K562 (cell line): ENCODE measurements around the gene RAD54L. TPM values are rescaled to one million over a fixed set of nuclear protein-coding genes. Genes with fewer than 3 reads are reported as not detected.

Experiments used
- CREB3L1 ChIP-seq: fragments of 450-650 bp; IDR thresholded peaks from 2 replicates; pipeline ENCODE4 v1.6.1; 2014; ENCODE audit warnings: low read depth, mild to moderate bottlenecking, moderate library complexity, borderline replicate concordance
- GABPA ChIP-seq: fragments of 200-800 bp; sonication (Bioruptor generic); conservative IDR thresholded peaks from 2 replicates; pipeline ENCODE4 v1.6.1; 2016; ENCODE audit warnings: low read depth, missing genetic modification characterization, missing compliant biosample characterization
- HCFC1 ChIP-seq: IDR thresholded peaks from 2 replicates; pipeline ENCODE4 v1.6.1; 2012; ENCODE audit warnings: low read depth, low read length, improper control_type of control experiment
- HNRNPL ChIP-seq: fragments of 200-400 bp; formaldehyde crosslinking; IDR thresholded peaks from 2 replicates; pipeline ENCODE4 v1.6.1; 2017; ENCODE audit warnings: low read depth, mild to moderate bottlenecking, low read length
- KAT8 ChIP-seq: fragments of 450-650 bp; IDR thresholded peaks from 2 replicates; pipeline ENCODE4 v1.6.1; 2016; ENCODE audit warnings: low read depth, mild to moderate bottlenecking
- KLF16 ChIP-seq: IDR thresholded peaks from 2 replicates; pipeline ENCODE4 v1.6.1; 2016; ENCODE audit warnings: antibody characterized with exemption
- MAFG ChIP-seq: fragments of 450-650 bp; conservative IDR thresholded peaks from 2 replicates; pipeline ENCODE4 v1.6.1; 2016; ENCODE audit warnings: missing genetic modification characterization, missing compliant biosample characterization
- PCBP1 ChIP-seq: fragments of 200-400 bp; formaldehyde crosslinking; IDR thresholded peaks from 2 replicates; pipeline ENCODE4 v1.6.1; 2018; ENCODE audit warnings: mild to moderate bottlenecking, low read depth, low read length; ENCODE audit not compliant: poor library complexity, severe bottlenecking
- RBM17 ChIP-seq: fragments of 200-400 bp; formaldehyde crosslinking; IDR thresholded peaks from 2 replicates; pipeline ENCODE4 v1.6.1; 2017; ENCODE audit warnings: low read depth, mild to moderate bottlenecking, low read length, borderline replicate concordance
- SLC30A9 ChIP-seq: fragments of 250-450 bp; sonication (Bioruptor Pico); IDR thresholded peaks from 2 replicates; pipeline ENCODE4 v1.8.0; 2022; ENCODE audit warnings: mild to moderate bottlenecking, moderate library complexity
- STAG1 ChIP-seq: sonication (generic); formaldehyde crosslinking; IDR thresholded peaks from 2 replicates; pipeline ENCODE4 v1.5.0; 2020; ENCODE audit warnings: missing genetic modification reagents, borderline replicate concordance
- ZNF165 ChIP-seq: fragments of 250-450 bp; sonication (Bioruptor Pico); IDR thresholded peaks from 2 replicates; pipeline ENCODE4 v1.4.0; 2020; ENCODE audit warnings: borderline replicate concordance
- ZNF311 ChIP-seq: fragments of 250-450 bp; sonication (Bioruptor Pico); IDR thresholded peaks from 2 replicates; pipeline ENCODE4 v1.4.0; 2020; ENCODE audit warnings: mild to moderate bottlenecking, moderate library complexity
- ZNF584 ChIP-seq: fragments of 200-800 bp; sonication (Bioruptor generic); IDR thresholded peaks from 2 replicates; pipeline ENCODE4 v1.6.1; 2016; ENCODE audit warnings: low read depth, mild to moderate bottlenecking, missing genetic modification characterization, missing compliant biosample characterization
- ZNF644 ChIP-seq: fragments of 200-800 bp; sonication (Bioruptor generic); IDR thresholded peaks from 2 replicates; pipeline ENCODE4 v1.6.1; 2016; ENCODE audit warnings: low read depth, missing genetic modification characterization, missing compliant biosample characterization
- polyA plus RNA-seq, 8 experiments: library from polyadenylated mRNA; depleted of rRNA in 4 of 8; stranded (reverse) in 5 of 8; unstranded in 3 of 8; fragments of >200 nt; fragmentation: Nextera tagmentation in 2 of 8; fragmentation: Illumina TruSeq in 1 of 8; extraction: Ambion mirVana in 2 of 8; extraction: Trizol in 1 of 8; gene quantifications; 2 replicates each; pipeline versions ENCODE4 v1.2.1 to v1.2.3, GENCODE V29; 2011 to 2014; ENCODE audit warnings: inconsistent platforms in 1 of 8, missing spikeins in 1 of 8
- total RNA-seq, 7 experiments: library from RNA; depleted of rRNA in 6 of 7; stranded (reverse); fragments of >200 nt in 6 of 7; fragmentation: Illumina TruSeq in 2 of 7; extraction: Trizol in 2 of 7; gene quantifications; 2 replicates each; pipeline versions ENCODE4 v1.2.1 to v1.2.3, GENCODE V29; 2011 to 2021; ENCODE audit warnings: low replicate concordance in 1 of 7
- TF ChIP-seq, protein P1 (sequence below), 2 experiments: fragments of 450-650 bp in 1 of 2; IDR thresholded peaks; 2 replicates each; pipeline ENCODE4 v1.6.1; 2011 to 2017; ENCODE audit warnings: low read depth in 2 of 2, antibody characterized with exemption in 1 of 2, borderline replicate concordance in 1 of 2, low read length in 1 of 2, mild to moderate bottlenecking in 1 of 2, mixed read lengths in 1 of 2; ENCODE audit not compliant: control insufficient read depth in 1 of 2
- TF ChIP-seq, protein P2 (sequence below), 3 experiments: fragments of 200-800 bp in 1 of 3; fragments of 250-450 bp in 1 of 3; fragments of 450-650 bp in 1 of 3; sonication (Bioruptor Pico) in 1 of 3; sonication (Bioruptor generic) in 1 of 3; formaldehyde crosslinking in 1 of 3; IDR thresholded peaks; 2 replicates each; pipeline versions ENCODE4 v1.6.1 to v1.8.0; 2016 to 2022; ENCODE audit warnings: mild to moderate bottlenecking in 2 of 3, missing genetic modification characterization in 2 of 3, missing compliant biosample characterization in 1 of 3, moderate library complexity in 1 of 3

RAD54L gene
- total and polyA plus RNA-seq, 9 of the 15 experiments (the other 6 are each of a cell fraction or from before 2014, with no cell fraction given) = 17.9 to 92.3 (median 37.5) TPM

DNA sequence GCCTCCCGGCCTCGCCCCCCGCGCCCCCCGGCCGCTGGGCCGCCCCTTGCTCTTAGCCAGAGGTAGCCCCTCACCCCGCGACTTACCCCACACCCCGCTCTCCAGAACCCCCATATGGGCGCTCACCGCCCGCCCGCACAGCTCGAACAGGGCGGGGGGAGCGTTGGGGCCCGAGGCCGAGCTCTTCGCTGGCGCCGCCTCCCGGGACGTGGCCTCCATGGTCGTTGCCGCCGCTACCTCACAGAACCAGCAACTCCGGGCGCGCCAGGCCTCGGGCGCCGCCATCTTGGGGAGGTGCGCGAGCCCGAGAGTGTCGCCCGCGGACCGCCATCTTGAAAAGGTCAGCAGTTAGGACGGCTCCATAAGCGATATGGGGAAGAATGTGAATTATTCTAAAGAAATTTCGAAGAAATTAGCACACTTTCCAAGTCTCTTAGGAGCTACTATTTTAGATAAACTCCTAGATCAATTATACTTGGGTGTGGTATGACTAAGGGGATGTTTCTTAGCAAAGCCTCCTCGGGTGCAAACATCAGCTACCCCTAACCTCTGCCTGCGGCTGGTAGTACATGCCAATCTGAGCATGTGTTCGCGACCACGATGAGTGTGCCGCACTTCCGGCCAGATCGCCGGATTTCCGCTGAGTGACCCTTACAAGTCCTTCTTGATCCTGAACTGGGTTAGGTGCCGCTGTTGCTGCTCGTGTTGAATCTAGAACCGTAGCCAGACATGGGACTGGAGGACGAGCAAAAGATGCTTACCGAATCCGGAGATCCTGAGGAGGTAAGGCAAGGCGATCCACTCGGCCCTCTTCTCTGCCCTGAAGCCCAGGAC is 55.7 kb downstream of the RAD54L start, which contains the start of the genes LRRC41 and UQCRH (continued):
- TF ChIP-seq, protein P1, sequence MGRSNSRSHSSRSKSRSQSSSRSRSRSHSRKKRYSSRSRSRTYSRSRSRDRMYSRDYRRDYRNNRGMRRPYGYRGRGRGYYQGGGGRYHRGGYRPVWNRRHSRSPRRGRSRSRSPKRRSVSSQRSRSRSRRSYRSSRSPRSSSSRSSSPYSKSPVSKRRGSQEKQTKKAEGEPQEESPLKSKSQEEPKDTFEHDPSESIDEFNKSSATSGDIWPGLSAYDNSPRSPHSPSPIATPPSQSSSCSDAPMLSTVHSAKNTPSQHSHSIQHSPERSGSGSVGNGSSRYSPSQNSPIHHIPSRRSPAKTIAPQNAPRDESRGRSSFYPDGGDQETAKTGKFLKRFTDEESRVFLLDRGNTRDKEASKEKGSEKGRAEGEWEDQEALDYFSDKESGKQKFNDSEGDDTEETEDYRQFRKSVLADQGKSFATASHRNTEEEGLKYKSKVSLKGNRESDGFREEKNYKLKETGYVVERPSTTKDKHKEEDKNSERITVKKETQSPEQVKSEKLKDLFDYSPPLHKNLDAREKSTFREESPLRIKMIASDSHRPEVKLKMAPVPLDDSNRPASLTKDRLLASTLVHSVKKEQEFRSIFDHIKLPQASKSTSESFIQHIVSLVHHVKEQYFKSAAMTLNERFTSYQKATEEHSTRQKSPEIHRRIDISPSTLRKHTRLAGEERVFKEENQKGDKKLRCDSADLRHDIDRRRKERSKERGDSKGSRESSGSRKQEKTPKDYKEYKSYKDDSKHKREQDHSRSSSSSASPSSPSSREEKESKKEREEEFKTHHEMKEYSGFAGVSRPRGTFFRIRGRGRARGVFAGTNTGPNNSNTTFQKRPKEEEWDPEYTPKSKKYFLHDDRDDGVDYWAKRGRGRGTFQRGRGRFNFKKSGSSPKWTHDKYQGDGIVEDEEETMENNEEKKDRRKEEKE (IDR thresholded peaks at IDR 0.05; ENCODE audit: borderline replicate concordance in 1 of 2, control insufficient read depth in 1 of 2, low read depth in 2 of 2, low read length in 1 of 2) = peak in 1 of 2 experiments; percentile 98; a peak in 2 of 4 replicates
- TF ChIP-seq, protein P2, sequence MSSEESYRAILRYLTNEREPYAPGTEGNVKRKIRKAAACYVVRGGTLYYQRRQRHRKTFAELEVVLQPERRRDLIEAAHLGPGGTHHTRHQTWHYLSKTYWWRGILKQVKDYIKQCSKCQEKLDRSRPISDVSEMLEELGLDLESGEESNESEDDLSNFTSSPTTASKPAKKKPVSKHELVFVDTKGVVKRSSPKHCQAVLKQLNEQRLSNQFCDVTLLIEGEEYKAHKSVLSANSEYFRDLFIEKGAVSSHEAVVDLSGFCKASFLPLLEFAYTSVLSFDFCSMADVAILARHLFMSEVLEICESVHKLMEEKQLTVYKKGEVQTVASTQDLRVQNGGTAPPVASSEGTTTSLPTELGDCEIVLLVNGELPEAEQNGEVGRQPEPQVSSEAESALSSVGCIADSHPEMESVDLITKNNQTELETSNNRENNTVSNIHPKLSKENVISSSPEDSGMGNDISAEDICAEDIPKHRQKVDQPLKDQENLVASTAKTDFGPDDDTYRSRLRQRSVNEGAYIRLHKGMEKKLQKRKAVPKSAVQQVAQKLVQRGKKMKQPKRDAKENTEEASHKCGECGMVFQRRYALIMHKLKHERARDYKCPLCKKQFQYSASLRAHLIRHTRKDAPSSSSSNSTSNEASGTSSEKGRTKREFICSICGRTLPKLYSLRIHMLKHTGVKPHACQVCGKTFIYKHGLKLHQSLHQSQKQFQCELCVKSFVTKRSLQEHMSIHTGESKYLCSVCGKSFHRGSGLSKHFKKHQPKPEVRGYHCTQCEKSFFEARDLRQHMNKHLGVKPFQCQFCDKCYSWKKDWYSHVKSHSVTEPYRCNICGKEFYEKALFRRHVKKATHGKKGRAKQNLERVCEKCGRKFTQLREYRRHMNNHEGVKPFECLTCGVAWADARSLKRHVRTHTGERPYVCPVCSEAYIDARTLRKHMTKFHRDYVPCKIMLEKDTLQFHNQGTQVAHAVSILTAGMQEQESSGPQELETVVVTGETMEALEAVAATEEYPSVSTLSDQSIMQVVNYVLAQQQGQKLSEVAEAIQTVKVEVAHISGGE (CRISPR knock-in tag; IDR thresholded peaks at IDR 0.05) = peak in 2 of 3 experiments; percentile 62 to 93; a peak in 4 of 6 replicates
- TF ChIP-seq PCBP1 (peak; percentile 78), ZNF165 (no peak), CREB3L1 (peak; percentile 99), MAFG (tag) (peak; percentile 54), RBM17 (no peak), STAG1 (CRISPR knock-in tag) (no peak), SLC30A9 (CRISPR knock-in tag) (no peak), KAT8 (no peak), ZNF644 (tag) (peak; percentile 94; the same call in 1 of the 2 replicates), HNRNPL (no peak), KLF16 (no peak), ZNF584 (CRISPR knock-in tag) (0 out of 2 replicates have a peak, but pooled peaks have one; percentile 22), GABPA (peak; percentile 98), ZNF311 (CRISPR knock-in tag) (no peak), HCFC1 (peak; percentile 92)
